Cardiac fibroblast (primary cell): ENCODE measurements around the gene ARL10.

ENCODE experiments used
- DNase-seq, 2 donors: peaks; one replicate each; pipeline versions ENCODE4 v3.0.0 to v3.0.0-alpha.2; 2010; ENCODE audit warnings: low read depth in 2 of 2
- H3K4me3 ChIP-seq, 2 donors: replicated peaks in 1 of 2; 1 replicate in 1 of 2; 2 replicates in 1 of 2; pipeline ENCODE4 v1.5.1; 2011; ENCODE audit warnings: low read depth in 2 of 2, low read length in 2 of 2, mild to moderate bottlenecking in 2 of 2, moderate library complexity in 1 of 2
- TF ChIP-seq, protein P1 (sequence below): IDR thresholded peaks from one replicate; pipeline ENCODE4 v1.5.1; 2011; ENCODE audit warnings: low read depth, mild to moderate bottlenecking, low read length, inconsistent platforms

ARL10 gene

DNA sequence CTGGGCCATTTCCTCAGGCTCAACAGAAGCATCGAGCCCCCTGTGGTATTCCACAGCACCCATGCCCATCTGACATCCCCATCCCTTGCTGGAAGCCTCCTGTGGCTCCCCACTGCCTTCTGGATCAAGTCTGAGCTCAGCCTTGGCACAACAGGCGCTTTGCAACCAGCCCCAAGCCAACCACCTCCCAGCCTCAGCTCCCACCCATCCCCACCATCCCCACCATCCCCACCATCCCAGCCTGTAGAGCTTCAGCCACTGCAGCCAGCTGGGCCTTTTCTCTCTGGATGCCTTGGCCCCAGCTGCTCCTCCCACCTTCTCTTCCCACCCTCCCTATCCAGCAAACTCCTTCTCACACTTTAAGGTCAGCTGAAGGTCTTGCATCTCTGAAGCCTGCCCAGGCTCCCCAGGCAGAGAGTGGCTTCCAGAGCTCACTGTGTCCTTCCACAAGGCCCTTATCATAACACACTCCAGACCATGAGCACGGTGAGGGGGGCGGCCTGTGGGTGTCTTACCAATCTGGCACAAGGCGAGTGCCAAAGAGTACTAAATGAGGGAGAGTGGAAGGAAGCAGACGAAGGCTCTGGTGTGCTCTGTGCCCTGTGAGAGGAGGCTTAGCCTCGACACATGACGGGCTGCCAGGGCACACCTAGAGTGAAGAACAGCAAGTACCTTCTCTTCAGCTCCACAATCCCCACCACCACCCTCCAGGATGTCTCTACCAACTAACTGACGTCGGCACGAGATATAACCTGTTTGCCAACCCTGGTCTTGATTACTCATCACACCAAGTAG is 29.8 kb downstream of the ARL10 start:
- TF ChIP-seq, protein P1, sequence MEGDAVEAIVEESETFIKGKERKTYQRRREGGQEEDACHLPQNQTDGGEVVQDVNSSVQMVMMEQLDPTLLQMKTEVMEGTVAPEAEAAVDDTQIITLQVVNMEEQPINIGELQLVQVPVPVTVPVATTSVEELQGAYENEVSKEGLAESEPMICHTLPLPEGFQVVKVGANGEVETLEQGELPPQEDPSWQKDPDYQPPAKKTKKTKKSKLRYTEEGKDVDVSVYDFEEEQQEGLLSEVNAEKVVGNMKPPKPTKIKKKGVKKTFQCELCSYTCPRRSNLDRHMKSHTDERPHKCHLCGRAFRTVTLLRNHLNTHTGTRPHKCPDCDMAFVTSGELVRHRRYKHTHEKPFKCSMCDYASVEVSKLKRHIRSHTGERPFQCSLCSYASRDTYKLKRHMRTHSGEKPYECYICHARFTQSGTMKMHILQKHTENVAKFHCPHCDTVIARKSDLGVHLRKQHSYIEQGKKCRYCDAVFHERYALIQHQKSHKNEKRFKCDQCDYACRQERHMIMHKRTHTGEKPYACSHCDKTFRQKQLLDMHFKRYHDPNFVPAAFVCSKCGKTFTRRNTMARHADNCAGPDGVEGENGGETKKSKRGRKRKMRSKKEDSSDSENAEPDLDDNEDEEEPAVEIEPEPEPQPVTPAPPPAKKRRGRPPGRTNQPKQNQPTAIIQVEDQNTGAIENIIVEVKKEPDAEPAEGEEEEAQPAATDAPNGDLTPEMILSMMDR: no peak
- peak in 1 of 2 donors; percentile 53 for DNase-seq
- no peak overlapping the region for H3K4me3 ChIP-seq

DNA sequence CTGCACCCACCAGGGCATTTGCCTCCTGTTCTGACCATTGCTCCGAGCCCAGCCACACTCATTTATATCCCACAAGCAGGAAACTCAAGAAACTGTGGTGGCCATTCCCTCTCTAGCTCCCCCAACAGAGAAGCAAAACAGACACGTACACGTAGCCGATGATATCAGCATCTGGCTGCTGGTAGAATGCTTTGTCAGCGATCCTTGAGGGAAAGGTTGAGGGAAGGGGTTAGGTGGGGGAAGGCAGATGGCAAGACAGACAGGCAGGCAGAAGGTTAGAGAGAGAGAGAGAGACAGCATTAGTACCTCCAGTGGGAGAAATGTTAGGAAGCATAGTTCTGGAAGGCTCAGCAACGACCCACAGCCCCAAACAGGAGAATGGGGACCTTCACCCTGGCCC is 31.0 kb downstream of the ARL10 start:
- DNase-seq: no peak
- H3K4me3 ChIP-seq: no peak overlapping the region
- TF ChIP-seq, protein P1: no peak

DNA sequence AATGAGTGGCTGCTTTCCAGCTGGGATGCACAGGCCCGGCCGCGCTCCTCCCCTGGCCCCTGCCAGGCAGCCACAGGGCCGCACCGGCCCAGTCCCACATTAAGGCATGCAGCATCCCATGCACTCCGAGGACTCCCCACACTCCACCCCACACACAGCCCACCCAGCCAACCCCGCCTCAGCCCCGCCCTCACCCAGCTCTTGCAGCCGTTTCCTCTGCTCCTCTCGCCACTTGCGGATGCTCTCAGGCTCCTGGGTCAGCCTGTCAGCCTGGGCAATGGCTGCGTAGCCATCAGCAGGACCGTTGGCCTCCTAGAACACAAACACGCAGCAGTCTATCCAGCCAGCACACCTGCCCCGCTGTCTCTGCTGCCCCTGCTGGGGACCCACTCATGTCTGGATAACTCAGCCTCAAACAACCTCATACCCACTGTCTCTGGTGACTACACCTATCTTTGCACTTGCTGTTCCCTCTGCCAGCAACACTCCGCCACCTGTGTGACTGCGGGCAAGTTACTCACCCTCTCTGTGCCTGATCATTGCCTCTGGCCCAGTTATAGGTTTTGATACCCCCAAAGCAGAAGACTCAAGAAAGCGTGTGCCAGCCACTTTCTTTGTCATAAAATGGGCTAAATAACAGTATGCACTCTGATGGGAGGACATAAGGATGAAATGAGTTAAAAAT is 32.6 kb downstream of the ARL10 start:
- no peak overlapping the region for H3K4me3 ChIP-seq
- TF ChIP-seq, protein P1: no peak
- no peak for DNase-seq

- no peak for DNase-seq
- H3K4me3 ChIP-seq: no peak overlapping the region
- TF ChIP-seq, protein P1: no peak
Observed at GRCh38 chr5:176400382-176401156, 35.3 kb downstream of the ARL10 start.

DNA sequence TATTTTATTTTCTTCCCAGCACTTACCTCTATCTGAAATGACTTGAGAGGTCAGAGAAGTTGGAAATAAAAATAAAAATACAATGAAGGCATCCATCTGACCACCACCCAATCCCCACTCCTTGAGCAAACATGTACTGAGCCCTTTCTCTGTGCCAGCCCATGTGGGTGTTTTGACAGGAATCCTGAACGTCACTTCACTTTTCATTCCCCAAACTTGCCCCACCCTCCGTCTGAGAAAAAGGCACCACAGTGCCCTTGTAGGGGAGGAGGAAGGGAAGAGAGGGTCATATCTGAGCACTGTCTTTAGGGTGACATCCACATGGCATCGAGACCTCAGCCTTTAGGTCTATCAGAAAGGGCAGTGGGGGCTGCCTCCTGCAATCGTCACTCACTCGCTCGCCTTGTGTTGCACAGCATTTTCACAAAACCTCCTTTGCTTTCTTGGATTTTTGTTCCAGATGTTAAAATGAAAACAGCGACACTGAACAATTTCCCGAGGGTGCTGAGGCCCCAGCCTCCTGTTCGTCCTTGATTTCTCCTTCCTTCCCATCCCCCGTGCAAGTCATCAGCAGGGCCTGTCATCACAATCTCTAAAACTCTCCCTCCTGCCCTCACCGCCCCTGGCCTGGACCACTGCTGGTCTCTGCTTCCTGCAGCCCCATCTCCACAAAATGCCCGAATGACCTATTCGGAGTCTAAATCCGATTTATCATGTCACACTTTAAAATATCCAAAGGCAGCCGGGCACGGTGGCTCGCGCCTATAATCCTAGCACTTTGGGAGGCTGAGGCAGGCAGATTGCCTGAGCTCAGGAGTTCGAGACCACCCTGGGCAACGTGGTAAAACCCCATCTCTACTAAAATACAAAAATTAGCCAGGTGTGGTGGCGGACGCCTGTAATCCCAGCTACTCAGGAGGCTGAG is 36.3 kb downstream of the ARL10 start:
- H3K4me3 ChIP-seq: no peak overlapping the region
- TF ChIP-seq, protein P1: no peak
- DNase-seq: no peak
